CD14-positive monocyte (primary cell): ENCODE measurements around the gene EML2. TPM values are rescaled to one million over a fixed set of nuclear protein-coding genes. Genes with fewer than 3 reads are reported as not detected.
"Not testable (repeated sequence)": the region's sequence is repeated elsewhere in the genome, so short reads cannot be mapped to it uniquely, and the experiment has no call there.

Experiments
- DNase-seq, 3 donors: peaks; one replicate each; pipeline ENCODE4 v3.0.0-alpha.2; 2011 to 2022
- H2AFZ ChIP-seq: 2 replicates; pipeline ENCODE4 v1.6.0; 2012; ENCODE audit warnings: mild to moderate bottlenecking, low read depth, low read length, inconsistent platforms; ENCODE audit not compliant: insufficient read depth, poor library complexity, severe bottlenecking
- H3K27ac ChIP-seq, 2 donors: 1 replicate in 1 of 2; 2 replicates in 1 of 2; pipeline ENCODE4 v1.5.1; 2012 to 2013; ENCODE audit warnings: low read length in 2 of 2, control low read depth in 1 of 2, inconsistent platforms in 1 of 2, low read depth in 1 of 2, mild to moderate bottlenecking in 1 of 2
- H3K27me3 ChIP-seq, 2 donors: one replicate each; pipeline versions ENCODE4 v1.6.0 to v1.6.1; 2011 to 2013; ENCODE audit warnings: low read length in 2 of 2; ENCODE audit not compliant: control insufficient read depth in 2 of 2, insufficient read depth in 2 of 2
- H3K36me3 ChIP-seq, 2 donors: replicated peaks in 1 of 2; 1 replicate in 1 of 2; 2 replicates in 1 of 2; pipeline versions ENCODE4 v1.5.1 to v1.6.1; 2012 to 2013; ENCODE audit warnings: low read length in 2 of 2, control low read depth in 1 of 2, inconsistent platforms in 1 of 2, mild to moderate bottlenecking in 1 of 2; ENCODE audit not compliant: insufficient read depth in 2 of 2, control insufficient read depth in 1 of 2
- H3K4me1 ChIP-seq, 2 donors: 1 replicate in 1 of 2; 2 replicates in 1 of 2; pipeline versions ENCODE4 v1.5.1 to v1.6.1; 2012 to 2013; ENCODE audit warnings: low read length in 2 of 2, control low read depth in 1 of 2, inconsistent platforms in 1 of 2, mild to moderate bottlenecking in 1 of 2, moderate library complexity in 1 of 2; ENCODE audit not compliant: insufficient read depth in 2 of 2, control insufficient read depth in 1 of 2
- H3K4me2 ChIP-seq: replicated peaks from 2 replicates; pipeline ENCODE3; 2012; ENCODE audit warnings: low read length, moderate library complexity, mild to moderate bottlenecking; ENCODE audit not compliant: poor library complexity, severe bottlenecking; ENCODE audit errors: extremely low read depth
- H3K4me3 ChIP-seq, 3 experiments: fragments of 200-600 bp in 1 of 3; sonication (generic) in 1 of 3; replicated peaks in 1 of 3; 1 replicate in 2 of 3; 2 replicates in 1 of 3; pipeline ENCODE4 v1.5.1; 2011 to 2013; ENCODE audit warnings: low read length in 3 of 3, mild to moderate bottlenecking in 3 of 3, control low read depth in 2 of 3, low read depth in 2 of 3, inconsistent platforms in 1 of 3, moderate library complexity in 1 of 3
- H3K79me2 ChIP-seq: 2 replicates; pipeline ENCODE4 v1.6.0; 2012; ENCODE audit warnings: mild to moderate bottlenecking, control low read depth, inconsistent platforms, low read length, moderate library complexity; ENCODE audit not compliant: insufficient read depth
- H3K9ac ChIP-seq: 2 replicates; pipeline ENCODE4 v1.6.0; 2017; ENCODE audit warnings: low read length, mild to moderate bottlenecking; ENCODE audit not compliant: insufficient read depth, poor library complexity, severe bottlenecking
- H3K9me3 ChIP-seq, 2 donors: replicated peaks in 1 of 2; 1 replicate in 1 of 2; 2 replicates in 1 of 2; pipeline versions ENCODE4 v1.5.1 to v1.6.1; 2012 to 2013; ENCODE audit warnings: low read length in 2 of 2, control low read depth in 1 of 2; ENCODE audit not compliant: control insufficient read depth in 1 of 2, insufficient read depth in 1 of 2
- H4K20me1 ChIP-seq: 2 replicates; pipeline ENCODE4 v1.6.0; 2012; ENCODE audit warnings: mild to moderate bottlenecking, low read length, control low read depth, moderate library complexity; ENCODE audit not compliant: insufficient read depth
- H3K27ac Mint-ChIP-seq, 7 donors: one replicate each; pipeline ENCODE4 v1.8.0; 2020; ENCODE audit warnings: mild to moderate bottlenecking in 7 of 7, mixed read lengths in 7 of 7, moderate library complexity in 6 of 7, inconsistent platforms in 2 of 7
- H3K27me3 Mint-ChIP-seq, 3 donors: one replicate each; pipeline ENCODE4 v1.8.0; 2021 to 2022; ENCODE audit warnings: low read depth in 3 of 3, mild to moderate bottlenecking in 3 of 3, mixed read lengths in 3 of 3, moderate library complexity in 3 of 3, inconsistent platforms in 1 of 3
- H3K36me3 Mint-ChIP-seq, 2 donors: one replicate each; pipeline ENCODE4 v1.8.0; 2020; ENCODE audit warnings: mixed read lengths in 2 of 2, inconsistent platforms in 1 of 2, mild to moderate bottlenecking in 1 of 2
- H3K4me1 Mint-ChIP-seq: one replicate; pipeline ENCODE4 v1.8.0; 2020; ENCODE audit warnings: mild to moderate bottlenecking, mixed read lengths
- H3K4me3 Mint-ChIP-seq, 2 donors: one replicate each; pipeline ENCODE4 v1.8.0; 2020; ENCODE audit warnings: mild to moderate bottlenecking in 2 of 2, mixed read lengths in 2 of 2, moderate library complexity in 1 of 2
- H3K9me3 Mint-ChIP-seq, 7 donors: one replicate each; pipeline ENCODE4 v1.8.0; 2020 to 2022; ENCODE audit warnings: mixed read lengths in 7 of 7, mild to moderate bottlenecking in 6 of 7, moderate library complexity in 6 of 7, inconsistent platforms in 2 of 7
- CTCF ChIP-seq: fragments of 200-600 bp; IDR thresholded peaks from one replicate; pipeline ENCODE4 v1.8.0; 2022; ENCODE audit warnings: antibody characterized with exemption, mild to moderate bottlenecking
- WGBS: methylation state at CpG from one replicate; pipeline ENCODE4 v1.1.5; 2013; ENCODE audit warnings: missing lambda C conversion rate; ENCODE audit not compliant: insufficient coverage; 5-methylcytosine and 5-hydroxymethylcytosine counted together
- intact Hi-C, 2 donors: fragments of 100-400 bp; cut with micrococcal nuclease; formaldehyde crosslinking; loops; one replicate each; pipeline versions ENCODE4 v1.15.0 to v1.15.1; 2023
- polyA plus RNA-seq, 3 donors: library from polyadenylated mRNA; depleted of rRNA in 1 of 3; unstranded in 2 of 3; stranded (reverse) in 1 of 3; fragments of 300-500 nt in 2 of 3; fragments of >200 nt in 1 of 3; fragmentation: Illumina TruSeq in 2 of 3; gene quantifications; 1 replicate in 2 of 3; 2 replicates in 1 of 3; pipeline ENCODE4 v1.2.3, GENCODE V29; 2012 to 2021

Gene EML2
- polyA plus RNA-seq, 3 donors = 10.3 to 50.8 (median 11.9) TPM

- Mint-ChIP-seq H3K36me3 (peaks cover 32 to 68% of the 10 kb centered on the region in 2 donors), H3K27ac (peak overlapping the region in 1 of 7 donors; percentile 52)
- no peaks in the 10 kb centered on the region for H3K27me3 ChIP-seq
Measured at GRCh38 chr19:45629704-45630103, 9.5 kb downstream of the EML2 start.

GRCh38 chr19:45628219-45628618 lies 11.0 kb downstream of the EML2 start:
- H3K9me3 Mint-ChIP-seq, H3K9me3 ChIP-seq, H3K27ac ChIP-seq, H3K9ac ChIP-seq, H3K79me2 ChIP-seq, intact Hi-C loops, H2AFZ ChIP-seq, H4K20me1 ChIP-seq, H3K4me3 Mint-ChIP-seq, H3K4me2 ChIP-seq, H3K4me3 ChIP-seq, H3K27me3 ChIP-seq, DNase-seq, H3K27me3 Mint-ChIP-seq, H3K4me1 Mint-ChIP-seq, H3K27ac Mint-ChIP-seq, H3K4me1 ChIP-seq: not testable (repeated sequence)
- peaks cover 42 to 80% of the 10 kb centered on the region in 2 donors for H3K36me3 Mint-ChIP-seq
- H3K36me3 ChIP-seq = peaks cover 39 to 62% of the 10 kb centered on the region in 2 donors
- 100% methylated on average over 1 of the region's 7 CpGs for WGBS

More at GRCh38 chr19:45629704-45630103, 9.5 kb downstream of the EML2 start:
- intact Hi-C loops = loop anchor here in 1 of 2 donors (10.0 kb wide), 1 partner anchor 225 kb away; the partner anchor contains the start of genes POLR1G and PPP1R13L
- 83% methylated on average over 2 of the region's 4 CpGs for WGBS
- peak overlapping the region in 1 of 2 donors; percentile 26 for H3K27ac ChIP-seq
- H3K27me3 Mint-ChIP-seq = peaks cover 0 to 2% (median 0%) of the 10 kb centered on the region in 3 donors
- H4K20me1 ChIP-seq = no peaks in the 10 kb centered on the region
- no peak overlapping the region for H3K4me3 ChIP-seq
- no peaks in the 10 kb centered on the region for H3K4me1 Mint-ChIP-seq
- no peak overlapping the region for H2AFZ ChIP-seq
- no peak overlapping the region for H3K4me2 ChIP-seq
- no peak overlapping the region for H3K9ac ChIP-seq
- H3K4me1 ChIP-seq = no peaks in the 10 kb centered on the region
- H3K4me3 Mint-ChIP-seq = no peak overlapping the region
- no peaks in the 10 kb centered on the region for H3K79me2 ChIP-seq
- H3K9me3 ChIP-seq = no peaks in the 10 kb centered on the region
- peaks cover 32 to 52% of the 10 kb centered on the region in 2 donors for H3K36me3 ChIP-seq
- TF ChIP-seq CTCF = no peak
- no peak for DNase-seq
- no peaks in the 10 kb centered on the region for H3K9me3 Mint-ChIP-seq
